Stomach smooth muscle (tissue), 2 donors: Measurements from ENCODE around the gene GGPS1.
"Not testable (repeated sequence)": the region's sequence is repeated elsewhere in the genome, so short reads cannot be mapped to it uniquely, and the experiment has no call there.

Source experiments
- H3K27ac ChIP-seq: one replicate; pipeline ENCODE4 v1.7.0; 2013; ENCODE audit warnings: mild to moderate bottlenecking, low read length, inconsistent platforms
- H3K27me3 ChIP-seq, 2 donors: one replicate each; pipeline ENCODE4 v1.7.0; 2013; ENCODE audit warnings: low read length in 2 of 2; ENCODE audit not compliant: insufficient read depth in 2 of 2, control insufficient read depth in 1 of 2
- H3K36me3 ChIP-seq, 2 donors: one replicate each; pipeline ENCODE4 v1.7.0; 2013; ENCODE audit warnings: low read length in 2 of 2; ENCODE audit not compliant: control insufficient read depth in 2 of 2, insufficient read depth in 2 of 2
- H3K4me1 ChIP-seq: one replicate; pipeline ENCODE4 v1.7.0; 2013; ENCODE audit warnings: low read length; ENCODE audit not compliant: control insufficient read depth, insufficient read depth
- H3K4me3 ChIP-seq, 2 donors: one replicate each; pipeline ENCODE4 v1.7.0; 2013; ENCODE audit warnings: low read length in 2 of 2
- H3K9ac ChIP-seq, 2 donors: one replicate each; pipeline ENCODE4 v1.7.0; 2013; ENCODE audit warnings: low read length in 2 of 2, mild to moderate bottlenecking in 1 of 2
- H3K9me3 ChIP-seq, 2 donors: one replicate each; pipeline ENCODE4 v1.7.0; 2013; ENCODE audit warnings: low read length in 2 of 2; ENCODE audit not compliant: control insufficient read depth in 2 of 2
- donor health status: healthy.
- donor health status: Pancreatic carcinoma.

The GGPS1 gene

GRCh38 chr1:235328271-235329138 lies at the start of gene GGPS1:
Gene GGPS1, plus strand, starts transcription at chr1:235328570. Its CDS starts 6,695 bp downstream, at chr1:235335265.
- Histone ChIP-seq H3K4me1 (peaks cover 22% of the 10 kb centered on the region), H3K9ac (peak within 1 kb of the TSS; percentile 91 to 95), H3K27me3 (no peaks in the 10 kb centered on the region), H3K27ac (peak within 1 kb of the TSS; percentile 91), H3K9me3 (no peaks in the 10 kb centered on the region), H3K36me3 (no peaks in the 10 kb centered on the region), H3K4me3 (peak within 1 kb of the TSS; percentile 93 to 99)

- H3K4me1 ChIP-seq, result peaks cover 9% of the 10 kb centered on the region
- H3K4me3 ChIP-seq, result no peak overlapping the region
- no peaks in the 10 kb centered on the region for H3K36me3 ChIP-seq
- H3K27ac ChIP-seq, result no peak overlapping the region
- H3K27me3 ChIP-seq, result no peaks in the 10 kb centered on the region
- no peaks in the 10 kb centered on the region for H3K9me3 ChIP-seq
- no peak overlapping the region for H3K9ac ChIP-seq
Measured at GRCh38 chr1:235278915-235279292, 49.5 kb upstream of the GGPS1 start.

- Histone ChIP-seq H3K36me3 (no peaks in the 10 kb centered on the region), H3K4me3 (no peak overlapping the region), H3K27me3 (no peaks in the 10 kb centered on the region), H3K27ac (no peak overlapping the region), H3K4me1 (peaks cover 9% of the 10 kb centered on the region), H3K9me3 (no peaks in the 10 kb centered on the region), H3K9ac (no peak overlapping the region)
Measured at GRCh38 chr1:235279694-235280093, 48.7 kb upstream of the GGPS1 start.

- Histone ChIP-seq H3K4me3 (no peak overlapping the region), H3K27ac (no peak overlapping the region), H3K27me3 (no peaks in the 10 kb centered on the region), H3K36me3 (no peaks in the 10 kb centered on the region), H3K9ac (no peak overlapping the region), H3K9me3 (no peaks in the 10 kb centered on the region), H3K4me1 (peaks cover 3% of the 10 kb centered on the region)
Measured at GRCh38 chr1:235280467-235280866, 47.9 kb upstream of the GGPS1 start.

GRCh38 chr1:235283636-235284035 lies 44.7 kb upstream of the GGPS1 start:
- not testable (repeated sequence) for H3K9me3 ChIP-seq, H3K27ac ChIP-seq, H3K4me1 ChIP-seq, H3K27me3 ChIP-seq, H3K4me3 ChIP-seq, H3K36me3 ChIP-seq, H3K9ac ChIP-seq

- Histone ChIP-seq H3K27ac (no peak overlapping the region), H3K4me1 (no peaks in the 10 kb centered on the region), H3K9me3 (no peaks in the 10 kb centered on the region), H3K36me3 (no peaks in the 10 kb centered on the region), H3K4me3 (no peak overlapping the region), H3K27me3 (no peaks in the 10 kb centered on the region), H3K9ac (no peak overlapping the region)
Measured at GRCh38 chr1:235284231-235284769, 44.1 kb upstream of the GGPS1 start.

GRCh38 chr1:235286667-235287066 lies 41.7 kb upstream of the GGPS1 start:
- H3K9me3 ChIP-seq, result no peaks in the 10 kb centered on the region
- no peak overlapping the region for H3K27ac ChIP-seq
- no peaks in the 10 kb centered on the region for H3K4me1 ChIP-seq
- no peak overlapping the region for H3K4me3 ChIP-seq
- H3K36me3 ChIP-seq, result no peaks in the 10 kb centered on the region
- no peaks in the 10 kb centered on the region for H3K27me3 ChIP-seq
- H3K9ac ChIP-seq, result no peak overlapping the region

GRCh38 chr1:235287208-235287882 lies 41.0 kb upstream of the GGPS1 start:
- Histone ChIP-seq H3K9ac (no peak overlapping the region), H3K27ac (no peak overlapping the region), H3K9me3 (no peaks in the 10 kb centered on the region), H3K27me3 (no peaks in the 10 kb centered on the region), H3K36me3 (no peaks in the 10 kb centered on the region), H3K4me3 (no peak overlapping the region), H3K4me1 (no peaks in the 10 kb centered on the region)

- Histone ChIP-seq H3K9me3 (no peaks in the 10 kb centered on the region), H3K4me3 (no peak overlapping the region), H3K27ac (no peak overlapping the region), H3K27me3 (no peaks in the 10 kb centered on the region), H3K9ac (no peak overlapping the region), H3K4me1 (no peaks in the 10 kb centered on the region), H3K36me3 (no peaks in the 10 kb centered on the region)
Measured at GRCh38 chr1:235289859-235290739, 38.3 kb upstream of the GGPS1 start.

GRCh38 chr1:235290740-235291502 lies 37.4 kb upstream of the GGPS1 start:
- Histone ChIP-seq H3K9me3 (no peaks in the 10 kb centered on the region), H3K9ac (no peak overlapping the region), H3K27me3 (no peaks in the 10 kb centered on the region), H3K4me1 (peaks cover 3% of the 10 kb centered on the region), H3K27ac (no peak overlapping the region), H3K36me3 (no peaks in the 10 kb centered on the region), H3K4me3 (no peak overlapping the region)
